HUDEP-2 (cell line): Measurements from ENCODE around the gene TMCO4.

Experiments
- DNase-seq, 76 experiments: peaks; one replicate each; lab custom pipeline; 2025; ENCODE audit not compliant: unreplicated experiment in 76 of 76; lab: John Stamatoyannopoulos, UW

TMCO4 gene

DNA sequence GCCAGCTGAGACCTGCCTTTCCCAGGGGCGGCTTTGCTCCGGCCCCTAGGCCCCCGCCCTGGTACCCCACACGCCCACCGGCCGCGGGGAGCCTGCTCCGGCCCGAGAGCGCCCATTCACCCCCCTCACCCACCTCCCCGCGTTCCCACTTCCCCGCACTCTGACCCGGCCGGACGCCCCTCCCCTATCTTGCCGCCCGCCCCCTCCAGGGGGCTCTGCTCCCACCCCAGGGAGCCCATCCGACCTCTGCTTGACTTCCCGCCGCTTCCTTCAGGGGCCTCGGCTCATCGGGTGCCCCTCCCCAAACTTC, 134.6 kb downstream of the TMCO4 start:
- no peak for DNase-seq

DNA sequence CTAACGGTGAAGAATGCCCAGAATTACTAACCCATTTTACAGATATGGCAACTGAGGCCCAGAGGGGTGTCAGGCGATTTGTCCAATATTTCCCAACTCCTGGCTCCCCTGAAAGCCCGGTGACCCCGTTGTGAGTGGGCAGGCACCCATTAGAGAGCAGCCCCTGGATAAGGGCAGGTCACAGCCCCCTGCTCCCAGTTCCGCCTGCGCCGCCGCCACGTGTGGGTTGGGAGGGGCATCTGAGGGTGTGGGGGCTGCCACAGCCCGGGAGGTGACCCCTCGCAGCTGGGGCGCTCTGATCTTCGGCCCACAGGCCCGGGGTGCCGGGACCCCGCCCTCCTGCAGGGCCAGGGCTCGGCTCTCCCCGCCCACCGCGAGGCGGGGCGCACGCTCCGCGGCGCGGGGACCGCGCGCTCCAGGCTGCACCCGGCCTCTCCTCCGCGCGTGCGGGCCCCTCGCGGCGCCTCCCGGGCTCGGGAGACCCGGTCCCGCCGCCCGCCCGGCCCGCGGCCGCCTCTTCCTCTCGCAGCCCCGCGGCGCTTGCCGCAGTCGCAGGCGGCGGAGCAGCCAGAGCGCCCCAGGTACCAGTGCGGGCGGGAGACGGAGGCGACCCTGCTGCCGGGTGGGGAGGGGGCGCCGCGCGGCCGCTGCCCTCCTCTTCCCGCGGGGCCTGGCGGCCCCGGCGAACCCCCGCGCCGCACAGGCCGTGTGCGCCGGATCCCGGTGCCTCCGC, 135.1 kb downstream of the TMCO4 start, which contains the start of gene HTR6:
Gene HTR6 (plus strand): TSS at position 423 of the 733 bp plus-strand sequence. CDS start 879 bp downstream, outside the sequence.
- DNase-seq = no peak

DNA sequence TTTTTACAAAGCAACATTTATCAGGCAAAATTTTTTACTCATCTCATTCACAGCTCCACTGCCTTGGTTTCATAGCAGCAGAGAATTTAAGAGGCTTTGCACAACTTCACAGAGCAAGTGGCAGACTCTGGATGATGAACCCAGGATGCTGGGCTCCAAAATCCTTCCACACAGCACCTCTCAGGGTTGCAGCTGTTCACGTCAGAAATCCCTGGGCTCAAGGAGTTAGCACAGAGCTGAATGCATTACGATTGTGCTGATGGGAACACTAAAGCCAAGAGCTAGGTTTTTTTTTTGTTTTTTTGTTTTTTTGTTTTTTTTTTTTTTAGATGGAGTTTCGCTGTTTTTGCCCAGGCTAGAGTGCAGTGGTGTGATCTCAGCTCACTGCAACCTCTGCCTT, 137.4 kb downstream of the TMCO4 start:
- no peak for DNase-seq

DNA sequence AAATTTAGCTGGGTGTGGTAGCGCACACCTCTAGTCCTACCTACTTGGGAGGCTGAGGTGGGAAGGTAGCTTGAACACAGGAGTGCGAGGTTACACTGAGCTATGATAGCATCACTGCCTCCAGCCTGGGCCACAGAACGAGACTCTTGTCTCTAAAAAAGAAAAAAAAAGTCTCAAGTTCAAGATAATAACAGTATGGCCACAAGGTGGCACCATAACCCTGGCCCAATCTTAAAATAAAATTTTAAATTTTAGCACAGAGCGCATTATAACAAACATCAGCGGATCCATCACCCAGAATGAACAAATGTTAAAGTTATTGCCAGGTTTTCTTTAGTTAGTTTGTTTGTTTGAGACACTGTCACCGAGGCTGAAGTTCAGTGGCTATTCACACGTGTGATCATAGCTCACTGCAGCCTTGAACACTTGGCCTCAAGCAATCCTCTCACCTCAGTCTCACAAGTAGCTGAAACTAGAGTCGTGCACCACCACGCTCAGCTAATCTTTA, 137.9 kb downstream of the TMCO4 start:
- peak in 8 of 76 experiments; percentile 5 to 30 (median 16) for DNase-seq

DNA sequence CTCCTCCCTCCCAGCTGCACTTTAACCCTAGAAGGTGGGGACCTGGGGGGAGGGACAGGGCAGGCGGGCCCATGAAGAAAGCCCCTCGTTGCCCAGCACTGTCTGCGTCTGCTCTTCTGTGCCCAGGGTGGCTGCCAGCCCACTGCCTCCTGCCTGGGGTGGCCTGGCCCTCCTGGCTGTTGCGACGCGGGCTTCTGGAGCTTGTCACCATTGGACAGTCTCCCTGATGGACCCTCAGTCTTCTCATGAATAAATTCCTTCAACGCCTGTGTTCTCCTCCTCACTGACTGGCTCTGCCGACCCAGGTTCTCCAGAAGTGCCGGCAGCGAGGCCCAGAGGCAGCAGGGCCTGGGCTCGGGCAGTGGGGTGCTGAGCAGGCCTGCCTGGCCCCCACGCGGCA, 141.5 kb downstream of the TMCO4 start:
- DNase-seq = no peak

DNA sequence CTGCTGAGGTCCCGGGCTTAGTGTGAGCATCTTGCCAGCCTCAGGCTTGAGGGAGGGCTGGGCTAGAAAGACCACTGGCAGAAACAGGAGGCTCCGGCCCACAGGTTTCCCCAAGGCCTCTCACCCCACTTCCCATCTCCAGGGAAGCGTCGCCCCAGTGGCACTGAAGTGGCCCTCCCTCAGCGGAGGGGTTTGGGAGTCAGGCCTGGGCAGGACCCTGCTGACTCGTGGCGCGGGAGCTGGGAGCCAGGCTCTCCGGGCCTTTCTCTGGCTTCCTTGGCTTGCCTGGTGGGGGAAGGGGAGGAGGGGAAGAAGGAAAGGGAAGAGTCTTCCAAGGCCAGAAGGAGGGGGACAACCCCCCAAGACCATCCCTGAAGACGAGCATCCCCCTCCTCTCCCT, 142.2 kb downstream of the TMCO4 start:
- no peak for DNase-seq

DNA sequence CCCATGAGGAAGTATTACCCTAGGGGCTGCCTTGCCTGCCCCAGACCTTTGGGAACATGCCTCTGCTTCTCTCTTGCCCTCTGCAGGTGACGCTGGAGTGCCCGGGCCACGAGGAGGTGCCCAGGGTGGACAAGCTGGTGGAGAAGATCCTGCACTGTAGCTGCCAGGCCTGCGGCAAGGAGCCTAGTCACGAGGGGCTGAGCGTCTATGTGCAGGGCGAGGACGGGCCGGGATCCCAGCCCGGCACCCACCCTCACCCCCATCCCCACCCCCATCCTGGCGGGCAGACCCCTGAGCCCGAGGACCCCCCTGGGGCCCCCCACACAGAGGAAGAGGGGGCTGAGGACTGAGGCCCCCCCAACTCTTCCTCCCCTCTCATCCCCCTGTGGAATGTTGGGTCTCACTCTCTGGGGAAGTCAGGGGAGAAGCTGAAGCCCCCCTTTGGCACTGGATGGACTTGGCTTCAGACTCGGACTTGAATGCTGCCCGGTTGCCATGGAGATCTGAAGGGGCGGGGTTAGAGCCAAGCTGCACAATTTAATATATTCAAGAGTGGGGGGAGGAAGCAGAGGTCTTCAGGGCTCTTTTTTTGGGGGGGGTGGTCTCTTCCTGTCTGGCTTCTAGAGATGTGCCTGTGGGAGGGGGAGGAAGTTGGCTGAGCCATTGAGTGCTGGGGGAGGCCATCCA, 142.8 kb downstream of the TMCO4 start:
- DNase-seq = no peak

DNA sequence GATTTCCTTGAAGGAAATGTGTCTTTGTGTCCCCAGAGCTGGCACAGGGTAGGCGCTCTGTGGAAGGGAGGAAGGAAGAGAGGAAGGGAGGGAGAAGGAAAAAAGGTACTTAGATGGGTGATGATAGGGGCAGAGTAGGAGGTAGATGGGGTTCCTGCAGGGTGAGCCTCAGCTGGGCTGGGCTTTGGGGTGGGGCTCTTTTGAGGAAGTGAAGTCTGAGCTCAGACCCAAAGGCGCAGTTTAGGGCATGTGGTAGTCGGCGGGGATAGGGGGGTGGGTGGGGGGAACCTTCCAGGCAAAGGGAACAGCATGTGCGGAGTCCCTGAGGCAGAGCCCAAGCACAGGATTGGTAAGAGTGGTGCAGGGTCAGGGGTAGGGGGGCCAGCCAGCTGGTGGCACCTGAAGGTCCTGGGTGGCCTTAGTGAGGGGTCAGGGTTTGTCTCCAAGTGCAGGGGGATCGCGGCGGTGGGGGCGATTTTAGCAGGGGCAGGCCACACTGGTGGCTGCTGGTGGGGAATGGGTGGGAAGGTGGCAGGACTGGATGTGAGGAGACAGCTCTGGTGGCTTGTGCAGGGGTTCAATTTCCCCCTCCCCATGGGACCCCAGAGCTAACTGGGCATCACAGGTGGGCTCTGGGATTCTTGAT, 143.5 kb downstream of the TMCO4 start:
- DNase-seq = no peak

DNA sequence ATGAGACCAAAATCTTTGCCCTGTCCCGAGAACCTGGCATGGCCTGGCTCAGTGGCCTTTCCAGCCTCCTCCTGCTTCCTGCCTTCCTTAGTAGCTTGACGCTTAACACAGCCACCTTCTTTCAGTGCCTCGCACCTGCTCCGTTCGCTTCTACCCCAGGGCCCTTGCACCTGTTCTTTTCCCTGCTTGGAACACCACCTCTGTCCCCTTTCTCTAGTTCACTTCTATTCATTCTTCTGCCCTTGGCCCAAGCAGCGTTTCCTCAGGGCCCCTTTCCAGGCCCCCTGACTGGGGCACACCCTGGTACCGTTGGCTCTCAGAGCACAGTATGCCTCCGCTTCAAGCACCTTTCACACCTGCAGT, 144.0 kb downstream of the TMCO4 start:
- DNase-seq = no peak

DNA sequence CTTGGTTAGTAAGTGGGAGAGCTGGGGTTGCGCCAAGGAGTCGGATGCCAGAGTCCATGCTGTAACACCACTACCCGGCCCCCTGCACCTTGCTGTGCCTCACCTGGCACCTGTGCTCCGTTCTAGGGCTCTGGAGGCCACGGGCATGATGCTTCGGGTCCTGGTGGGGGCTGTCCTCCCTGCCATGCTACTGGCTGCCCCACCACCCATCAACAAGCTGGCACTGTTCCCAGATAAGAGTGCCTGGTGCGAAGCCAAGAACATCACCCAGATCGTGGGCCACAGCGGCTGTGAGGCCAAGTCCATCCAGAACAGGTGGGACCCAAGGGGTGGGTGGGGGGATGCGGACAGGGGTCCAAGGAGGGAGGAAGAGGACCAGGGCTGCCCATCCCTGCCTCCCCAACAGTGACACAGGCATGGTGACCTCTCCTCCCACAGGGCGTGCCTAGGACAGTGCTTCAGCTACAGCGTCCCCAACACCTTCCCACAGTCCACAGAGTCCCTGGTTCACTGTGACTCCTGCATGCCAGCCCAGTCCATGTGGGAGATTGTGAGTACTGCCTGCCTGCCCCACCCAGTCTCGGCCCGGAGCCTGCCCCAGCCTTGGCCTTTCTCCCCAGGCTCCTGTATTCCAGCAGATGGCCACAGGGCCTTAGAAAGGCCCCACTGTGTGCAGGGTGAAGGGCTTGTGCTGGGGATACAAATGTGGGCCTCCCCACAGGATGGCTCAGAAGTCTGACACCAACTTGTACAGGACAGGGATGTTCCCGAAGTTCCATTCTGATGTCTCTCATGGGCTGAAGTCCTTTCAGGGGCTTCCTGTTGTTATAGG, 144.6 kb downstream of the TMCO4 start:
- DNase-seq = peak in 16 of 76 experiments; percentile 4 to 49 (median 22)

DNA sequence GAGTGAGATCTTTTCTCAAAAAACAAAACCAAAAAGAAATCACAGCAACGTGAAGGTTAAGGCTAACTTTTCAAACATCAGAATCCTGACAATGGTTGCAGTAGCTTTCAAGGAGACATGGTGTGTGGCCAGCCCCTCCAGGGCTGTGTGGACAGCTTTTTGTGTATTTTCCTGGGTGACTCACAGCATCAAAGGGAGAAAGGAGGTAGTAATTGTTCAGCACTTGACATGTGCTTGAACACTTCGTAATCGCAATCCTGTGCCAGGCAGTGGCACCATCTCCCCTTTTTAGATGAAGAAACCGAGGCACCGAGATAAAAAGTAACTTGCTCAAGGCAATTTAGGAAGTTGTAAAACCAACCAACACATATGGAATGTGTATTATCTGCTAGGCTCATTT, 145.3 kb downstream of the TMCO4 start:
- DNase-seq = no peak

DNA sequence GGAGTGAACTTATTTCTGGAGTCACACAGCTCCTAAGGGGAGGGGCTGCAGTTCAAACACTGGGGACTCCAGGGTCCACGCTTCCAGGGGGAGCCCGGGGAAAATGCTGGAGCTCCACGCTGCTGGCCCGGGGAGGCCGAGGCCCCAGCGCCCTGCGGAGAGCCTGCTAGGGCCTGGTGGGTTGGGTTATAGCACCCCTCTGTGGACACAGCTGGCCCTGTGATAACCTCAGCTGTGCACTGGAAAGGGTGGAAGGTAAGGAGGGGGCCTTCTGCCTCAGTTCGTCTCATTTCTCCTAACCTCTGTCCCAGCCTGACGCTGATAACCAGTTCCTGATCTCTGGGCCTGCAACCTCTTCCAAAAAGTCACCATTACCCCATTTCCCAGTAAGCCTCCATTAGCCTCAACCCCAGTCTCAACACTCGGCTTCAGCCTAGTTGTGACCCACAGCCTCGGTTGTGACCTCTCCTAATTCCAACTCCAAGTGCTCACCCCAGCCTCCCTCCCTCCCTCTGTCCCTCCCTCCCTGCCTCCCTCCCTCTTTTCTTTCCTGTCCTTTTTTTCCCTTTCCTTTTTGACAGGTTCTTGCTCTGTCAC, 148.5 kb downstream of the TMCO4 start:
- peak in 36 of 76 experiments; percentile 14 to 57 (median 34) for DNase-seq

DNA sequence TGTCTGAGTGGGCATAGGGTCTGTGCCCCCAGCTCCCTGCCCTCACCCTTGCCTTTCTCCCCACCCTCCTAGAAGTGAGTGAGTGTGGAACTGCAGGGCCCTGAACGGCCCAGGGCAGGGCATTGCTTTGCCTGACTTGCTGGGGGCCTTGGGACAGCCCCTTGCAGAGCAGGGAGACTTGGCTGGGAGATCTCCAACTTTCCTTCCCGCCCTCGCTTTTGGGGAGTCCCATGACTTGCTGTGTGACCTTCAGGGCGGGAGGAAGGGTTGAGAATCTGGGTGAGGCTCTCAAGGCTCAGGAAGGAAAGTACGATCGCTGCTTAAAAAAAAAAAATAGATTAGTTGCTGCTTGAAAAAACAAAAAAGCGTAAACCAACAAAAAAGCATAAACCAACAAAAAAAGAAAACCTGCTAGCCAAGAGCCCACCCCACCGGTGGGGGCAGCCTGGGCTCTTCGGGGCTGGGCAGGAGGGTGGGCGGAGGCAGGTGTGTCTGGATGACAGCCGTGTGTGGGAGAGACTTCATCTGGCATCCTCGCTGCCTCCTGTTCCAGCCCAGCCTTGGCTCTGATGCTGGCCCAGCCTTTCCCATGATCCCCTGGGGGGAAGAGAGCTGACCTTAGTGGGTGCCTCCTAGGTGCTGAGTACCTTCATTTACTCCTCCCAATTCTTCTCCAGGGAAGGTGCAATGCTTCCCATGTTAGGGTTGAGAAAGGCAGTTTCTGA, 149.1 kb downstream of the TMCO4 start:
- peak in 6 of 76 experiments; percentile 9 to 22 (median 14) for DNase-seq

DNA sequence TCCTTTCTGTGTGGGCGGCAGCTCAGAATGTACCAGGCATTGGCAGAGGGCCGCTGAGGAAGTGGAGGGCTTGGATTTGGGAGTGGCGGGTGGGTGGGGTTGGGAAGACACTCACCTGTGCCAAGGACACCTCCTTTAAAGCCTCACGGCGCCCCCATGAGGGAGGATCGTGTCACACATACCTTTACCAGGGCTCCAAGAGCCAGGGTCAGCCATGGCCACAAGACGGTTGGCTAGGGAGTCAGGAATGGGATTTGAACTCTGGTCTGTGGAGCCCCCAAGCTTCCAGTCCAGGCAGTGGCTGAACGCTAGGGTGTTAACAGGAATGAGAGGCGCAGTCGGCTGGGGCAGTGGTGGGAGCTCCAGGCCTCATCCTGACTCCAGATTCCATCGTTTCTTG, 151.0 kb downstream of the TMCO4 start:
- peak in 1 of 76 experiments; percentile 14 for DNase-seq

DNA sequence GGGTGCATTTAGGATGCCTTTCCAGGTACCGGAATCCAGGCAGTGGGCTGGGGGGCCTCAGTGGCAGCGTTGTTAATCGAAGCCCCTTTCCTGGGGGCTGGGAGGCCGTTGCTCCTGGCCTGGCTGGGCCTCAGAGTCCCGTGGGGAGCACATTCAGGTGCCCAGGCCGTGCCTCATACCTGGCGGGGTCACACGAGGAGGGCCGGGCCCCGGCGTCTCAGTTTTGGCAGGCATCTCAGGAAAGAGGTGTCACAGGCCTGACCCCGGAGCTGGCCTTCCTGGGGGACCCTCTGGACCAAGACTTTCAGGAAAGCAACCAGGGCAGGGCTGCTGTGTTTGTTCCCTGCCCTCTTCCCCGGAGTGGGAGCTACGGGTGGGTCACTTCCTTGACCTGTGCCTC, 151.5 kb downstream of the TMCO4 start:
- no peak for DNase-seq

DNA sequence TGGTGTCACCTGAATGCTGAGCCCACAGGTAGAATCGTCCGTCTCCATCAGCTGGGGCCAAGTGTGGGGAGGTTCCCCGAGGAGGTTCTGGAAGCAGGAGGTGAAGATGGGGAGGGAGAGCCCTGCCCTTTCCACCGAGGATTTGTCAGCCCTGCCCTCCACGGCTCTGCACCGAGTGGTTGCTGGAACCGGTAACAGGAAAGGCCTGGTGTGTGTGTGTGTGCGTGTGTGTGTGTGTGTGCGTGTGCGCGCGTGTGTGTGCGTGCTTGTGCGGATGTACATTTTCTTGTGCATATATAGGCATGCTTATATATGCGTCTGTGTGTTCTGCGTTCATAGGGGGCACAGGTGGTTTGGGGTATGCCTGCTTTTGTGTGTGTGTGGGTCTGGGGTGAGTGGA, 152.1 kb downstream of the TMCO4 start:
- peak in 2 of 76 experiments; percentile 13 to 19 for DNase-seq

DNA sequence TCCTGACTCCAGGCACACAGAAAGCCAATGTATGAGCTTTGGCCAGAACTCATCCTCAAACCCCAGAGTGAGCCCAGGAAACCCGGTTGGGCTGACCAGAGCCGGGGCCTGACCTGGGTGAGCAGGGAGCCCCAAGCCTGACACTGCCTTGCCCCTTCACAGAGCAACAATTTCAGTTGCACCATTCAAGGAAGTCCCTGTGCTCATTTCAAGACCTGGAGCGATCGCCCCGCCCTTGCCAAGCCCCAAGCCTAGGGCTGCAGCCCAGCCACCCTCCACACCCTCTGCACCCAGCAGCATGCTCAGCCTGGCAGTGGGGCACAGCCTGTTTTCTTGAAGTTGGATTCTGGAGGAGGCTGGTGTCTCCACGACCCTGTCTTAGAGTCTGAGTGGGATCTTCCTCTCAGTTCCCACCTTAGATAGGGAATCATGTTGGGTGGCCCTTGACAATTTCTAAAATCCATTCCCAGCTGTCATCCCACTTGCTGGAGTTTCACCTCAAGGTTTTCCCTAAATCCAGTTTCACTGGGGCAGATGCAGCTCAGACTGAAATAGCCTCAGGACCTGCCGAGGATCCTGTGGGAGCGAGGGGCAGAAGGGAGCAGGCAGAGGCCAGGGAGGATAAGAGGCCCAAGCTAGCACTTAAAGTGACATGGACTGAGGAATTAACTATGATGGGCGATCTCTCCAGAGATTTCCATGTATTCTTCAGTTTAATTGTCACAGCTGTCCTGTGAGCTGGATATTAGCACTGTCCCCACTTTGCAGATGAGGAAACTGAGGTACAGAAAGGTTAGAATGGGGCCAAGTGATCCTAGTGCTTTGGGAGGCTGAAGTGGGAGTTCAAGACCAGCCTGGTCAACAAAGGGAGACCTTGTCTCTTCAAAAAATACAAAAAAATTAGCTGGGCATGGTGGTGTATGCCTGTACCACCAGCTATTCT, 153.1 kb downstream of the TMCO4 start:
- DNase-seq = peak in 51 of 76 experiments; percentile 16 to 71 (median 51)

DNA sequence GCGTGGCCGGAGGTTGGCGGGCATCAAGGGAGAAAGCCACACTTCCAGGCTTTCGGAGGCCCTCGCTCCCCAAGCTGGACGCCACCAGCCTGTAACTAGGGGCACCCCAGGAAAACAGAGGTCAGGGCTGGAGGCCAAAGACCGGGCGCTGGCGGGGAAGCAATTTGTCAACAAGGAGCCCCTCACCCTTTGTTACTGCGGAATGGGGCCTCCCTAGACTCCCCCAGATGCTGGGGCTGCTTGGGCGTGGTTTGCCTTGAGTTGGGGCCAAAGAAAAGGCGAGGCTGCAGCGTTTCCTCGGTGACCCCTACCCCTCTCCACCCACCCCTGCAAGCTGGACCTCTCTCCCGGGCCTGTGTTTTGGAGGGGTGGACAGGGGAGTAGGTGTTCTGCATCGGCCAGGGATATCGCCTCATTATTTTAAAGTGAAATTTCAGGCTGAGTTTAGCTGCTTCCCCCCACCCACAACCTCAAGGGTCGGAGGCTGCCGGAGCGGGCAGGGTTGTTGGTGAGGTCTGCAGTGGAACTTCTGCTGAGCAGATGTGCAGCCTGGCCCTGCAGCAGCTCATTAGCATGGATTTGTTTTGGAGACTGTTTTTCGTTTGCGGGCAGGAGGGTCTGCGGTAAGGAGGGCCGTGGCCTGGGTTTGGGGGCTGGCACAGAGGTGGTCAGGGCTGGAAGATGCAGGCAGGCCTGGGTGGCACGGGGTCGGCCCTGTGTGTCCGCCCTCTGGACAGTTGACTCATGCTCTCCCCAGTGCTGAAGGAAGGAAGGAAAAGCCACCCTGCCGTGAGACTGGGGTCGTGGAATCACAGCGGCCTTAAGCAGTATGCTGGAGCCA, 154.1 kb downstream of the TMCO4 start:
- peak in 2 of 76 experiments; percentile 29 to 30 for DNase-seq
